Measurements from ENCODE around the gene CRACR2A.

- TF ChIP-seq CTCF (IDR thresholded peaks at IDR 0.05) (no peak), POLR2A (IDR thresholded peaks at IDR 0.05) (no peak), POLR2AphosphoS5 (IDR thresholded peaks at IDR 0.05) (no peak)
These were observed 146.8 kb downstream of the CRACR2A start for GRCh38 chr12:3606128-3606527.
